Measurements from ENCODE around the gene KRT77.

- TF ChIP-seq EZH2 (IDR thresholded peaks at IDR 0.05) (no peak), POLR2AphosphoS5 (IDR thresholded peaks at IDR 0.05; ENCODE audit: borderline replicate concordance, low read depth, low read length) (no peak), FOXP2 (optimal IDR thresholded peaks at IDR 0.05; ENCODE audit: control extremely low read depth, extremely low read length, insufficient read depth) (no peak)
Observed at GRCh38 chr12:52670961-52671360, 32.4 kb downstream of the KRT77 start.

Data from SK-N-MC (cell line).